DND-41 (cell line): ENCODE measurements around the gene ISX.

Experiments used
- ATAC-seq: fragments of 200-7000 bp; cut with Tn5 transposase; 3 replicates; pipeline ENCODE4 v1.9.1; 2021; ENCODE audit warnings: low read depth; ENCODE audit not compliant: insufficient read depth
- DNase-seq: peaks from one replicate; pipeline ENCODE4 v3.0.0-alpha.2; 2020
- H2AFZ ChIP-seq: 2 replicates; pipeline ENCODE4 v1.6.0; 2012; ENCODE audit warnings: low read depth, low read length
- H3K27ac ChIP-seq: 2 replicates; pipeline ENCODE4 v1.5.1; 2012; ENCODE audit warnings: low read length, inconsistent platforms
- H3K27me3 ChIP-seq: fragments of 200-600 bp; sonication (generic); 2 replicates; pipeline ENCODE4 v1.6.0; 2012; ENCODE audit warnings: low read length, mild to moderate bottlenecking, inconsistent platforms; ENCODE audit not compliant: insufficient read depth, poor library complexity
- H3K36me3 ChIP-seq: 2 replicates; pipeline ENCODE4 v1.5.1; 2012; ENCODE audit warnings: low read length, inconsistent platforms; ENCODE audit not compliant: insufficient read depth
- H3K4me1 ChIP-seq: 2 replicates; pipeline ENCODE4 v1.5.1; 2012; ENCODE audit warnings: mild to moderate bottlenecking, low read length; ENCODE audit not compliant: insufficient read depth
- H3K4me2 ChIP-seq: 2 replicates; pipeline ENCODE4 v1.6.0; 2012; ENCODE audit warnings: mild to moderate bottlenecking, moderate library complexity, low read length, inconsistent platforms; ENCODE audit not compliant: insufficient read depth
- H3K4me3 ChIP-seq, 2 experiments: fragments of 200-600 bp in 1 of 2; shearing (Covaris generic) in 1 of 2; 2 replicates each; pipeline ENCODE4 v1.5.1; 2012 to 2016; ENCODE audit warnings: inconsistent platforms in 2 of 2, low read length in 2 of 2, mild to moderate bottlenecking in 2 of 2, low read depth in 1 of 2, moderate library complexity in 1 of 2
- H3K79me2 ChIP-seq: 2 replicates; pipeline ENCODE4 v1.6.0; 2012; ENCODE audit warnings: low read length, inconsistent platforms; ENCODE audit not compliant: insufficient read depth
- H3K9ac ChIP-seq: 2 replicates; pipeline ENCODE4 v1.6.0; 2012; ENCODE audit warnings: low read depth, mild to moderate bottlenecking, inconsistent platforms, low read length, moderate library complexity
- H3K9me3 ChIP-seq: 2 replicates; pipeline ENCODE4 v1.5.1; 2012; ENCODE audit warnings: low read length, moderate library complexity, mild to moderate bottlenecking, inconsistent platforms; ENCODE audit not compliant: insufficient read depth, severe bottlenecking
- H4K20me1 ChIP-seq: 2 replicates; pipeline ENCODE4 v1.6.0; 2012; ENCODE audit warnings: low read length; ENCODE audit not compliant: insufficient read depth
- EZH2 ChIP-seq: IDR thresholded peaks from 3 replicates; pipeline ENCODE4 v1.6.1; 2012; ENCODE audit warnings: borderline replicate concordance, low read depth, mild to moderate bottlenecking, moderate library complexity, low read length, inconsistent platforms; ENCODE audit not compliant: severe bottlenecking
- TF ChIP-seq, protein P1 (sequence below): IDR thresholded peaks from 2 replicates; pipeline ENCODE4 v1.5.1; 2012; ENCODE audit warnings: borderline replicate concordance, low read length, moderate library complexity, mild to moderate bottlenecking; ENCODE audit not compliant: poor library complexity, severe bottlenecking; ENCODE audit errors: extremely low read depth

Gene ISX

DNA sequence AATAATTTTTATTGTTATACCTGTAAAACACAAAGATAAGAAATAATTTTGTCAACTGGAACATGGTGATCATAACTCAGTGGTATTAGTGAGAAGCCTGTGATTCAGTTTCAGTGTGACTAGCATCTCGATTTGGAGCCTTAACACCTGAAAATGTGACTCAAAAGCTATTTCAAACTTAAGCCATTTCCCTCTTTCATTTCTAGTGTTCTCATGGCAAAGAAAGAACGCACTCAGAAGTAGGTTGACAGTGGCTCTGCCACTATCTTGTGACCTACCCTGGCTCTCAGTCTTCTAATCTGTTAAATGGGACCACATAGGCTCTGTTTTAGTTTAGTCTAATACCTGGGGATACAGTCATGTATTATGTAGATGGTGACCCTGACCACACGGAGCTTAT is 62.7 kb downstream of the ISX start:
- ATAC-seq = no peak
- TF ChIP-seq, protein P1, sequence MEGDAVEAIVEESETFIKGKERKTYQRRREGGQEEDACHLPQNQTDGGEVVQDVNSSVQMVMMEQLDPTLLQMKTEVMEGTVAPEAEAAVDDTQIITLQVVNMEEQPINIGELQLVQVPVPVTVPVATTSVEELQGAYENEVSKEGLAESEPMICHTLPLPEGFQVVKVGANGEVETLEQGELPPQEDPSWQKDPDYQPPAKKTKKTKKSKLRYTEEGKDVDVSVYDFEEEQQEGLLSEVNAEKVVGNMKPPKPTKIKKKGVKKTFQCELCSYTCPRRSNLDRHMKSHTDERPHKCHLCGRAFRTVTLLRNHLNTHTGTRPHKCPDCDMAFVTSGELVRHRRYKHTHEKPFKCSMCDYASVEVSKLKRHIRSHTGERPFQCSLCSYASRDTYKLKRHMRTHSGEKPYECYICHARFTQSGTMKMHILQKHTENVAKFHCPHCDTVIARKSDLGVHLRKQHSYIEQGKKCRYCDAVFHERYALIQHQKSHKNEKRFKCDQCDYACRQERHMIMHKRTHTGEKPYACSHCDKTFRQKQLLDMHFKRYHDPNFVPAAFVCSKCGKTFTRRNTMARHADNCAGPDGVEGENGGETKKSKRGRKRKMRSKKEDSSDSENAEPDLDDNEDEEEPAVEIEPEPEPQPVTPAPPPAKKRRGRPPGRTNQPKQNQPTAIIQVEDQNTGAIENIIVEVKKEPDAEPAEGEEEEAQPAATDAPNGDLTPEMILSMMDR = no peak
- TF ChIP-seq EZH2 = no peak
- Histone ChIP-seq H2AFZ (no peak overlapping the region), H4K20me1 (0 out of 2 replicates have a peak, but pooled peaks cover 3% of the 10 kb centered on the region), H3K4me3 (no peak overlapping the region), H3K79me2 (no peaks in the 10 kb centered on the region), H3K4me1 (no peaks in the 10 kb centered on the region), H3K27ac (no peak overlapping the region), H3K9ac (no peak overlapping the region), H3K9me3 (no peaks in the 10 kb centered on the region), H3K27me3 (peaks cover 6% of the 10 kb centered on the region), H3K4me2 (no peak overlapping the region), H3K36me3 (no peaks in the 10 kb centered on the region)
- no peak for DNase-seq

GRCh38 chr22:35131525-35132000 is 65.6 kb downstream of the ISX start:
- DNase-seq (no peak), ATAC-seq (no peak)
- TF ChIP-seq EZH2 = no peak
- Histone ChIP-seq H3K4me3 (no peak overlapping the region), H3K4me2 (no peak overlapping the region), H4K20me1 (0 out of 2 replicates have a peak, but pooled peaks cover 3% of the 10 kb centered on the region), H3K9ac (no peak overlapping the region), H2AFZ (no peak overlapping the region), H3K79me2 (no peaks in the 10 kb centered on the region), H3K4me1 (no peaks in the 10 kb centered on the region), H3K27me3 (peaks cover 6% of the 10 kb centered on the region), H3K27ac (no peak overlapping the region), H3K36me3 (no peaks in the 10 kb centered on the region), H3K9me3 (no peaks in the 10 kb centered on the region)

DNA sequence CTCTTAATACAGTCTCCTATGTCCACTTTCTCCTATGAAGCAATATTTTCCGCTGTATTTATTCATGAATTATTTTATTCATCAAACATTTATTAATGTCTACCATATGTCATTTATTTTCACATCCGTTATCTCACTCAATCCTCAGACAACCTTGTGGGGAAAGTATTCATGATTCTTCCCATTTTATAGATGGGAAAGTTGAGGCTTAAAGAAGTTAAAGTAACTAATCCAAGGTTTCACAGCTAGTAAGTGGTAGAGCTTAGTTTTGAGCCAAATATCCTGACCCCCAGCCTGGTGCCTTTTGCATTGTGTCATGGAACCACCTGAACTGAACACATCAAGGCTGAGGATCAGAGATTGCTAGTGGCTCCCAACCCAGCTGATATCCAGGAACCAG is 66.6 kb downstream of the ISX start:
- H3K79me2 ChIP-seq = no peaks in the 10 kb centered on the region
- H3K9me3 ChIP-seq = no peaks in the 10 kb centered on the region
- H3K27me3 ChIP-seq = peaks cover 9% of the 10 kb centered on the region
- ATAC-seq (no peak), DNase-seq (no peak)
- no peak overlapping the region for H3K4me3 ChIP-seq
- no peak overlapping the region for H3K4me2 ChIP-seq
- H3K36me3 ChIP-seq = no peaks in the 10 kb centered on the region
- H3K4me1 ChIP-seq = no peaks in the 10 kb centered on the region
- no peak overlapping the region for H3K27ac ChIP-seq
- TF ChIP-seq, protein P1 = no peak
- no peak for TF ChIP-seq EZH2
- H4K20me1 ChIP-seq = 0 out of 2 replicates have a peak, but pooled peaks cover 3% of the 10 kb centered on the region
- no peak overlapping the region for H2AFZ ChIP-seq
- no peak overlapping the region for H3K9ac ChIP-seq

DNA sequence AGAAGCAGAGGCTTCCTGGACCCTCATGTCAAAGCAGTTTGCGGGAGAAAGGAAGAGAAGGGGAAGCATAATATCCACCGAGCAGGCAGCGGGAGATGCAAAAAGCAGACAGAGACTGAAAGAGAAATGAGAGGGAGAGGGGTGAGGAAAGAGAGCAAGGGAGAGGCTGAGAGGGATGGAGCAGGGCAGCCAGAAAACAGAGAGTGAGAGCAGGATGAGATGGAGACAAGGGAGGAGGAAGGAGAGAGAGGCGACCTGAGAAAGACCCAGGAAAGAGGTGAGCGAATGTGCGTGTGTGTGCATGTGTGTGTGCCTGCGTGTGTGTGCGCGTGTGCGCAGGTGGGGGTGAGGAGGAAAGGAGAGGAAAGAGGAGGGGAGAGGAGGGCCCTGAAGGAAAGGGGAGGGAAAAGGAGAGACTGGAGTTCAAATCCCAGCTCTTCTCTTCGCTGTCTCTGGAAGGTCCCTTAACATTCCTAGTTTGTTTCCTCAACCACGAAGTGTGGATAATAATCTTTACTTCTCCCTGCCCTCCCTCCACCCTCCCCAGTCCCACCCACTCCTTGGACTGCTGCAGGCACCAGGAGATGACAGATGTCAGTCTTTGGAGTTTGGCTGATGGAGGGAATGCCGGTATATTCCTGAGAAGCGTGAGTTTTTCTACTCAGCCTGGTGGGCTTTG is 67.9 kb downstream of the ISX start:
- Histone ChIP-seq H3K27me3 (peaks cover 9% of the 10 kb centered on the region), H3K4me3 (no peak overlapping the region), H3K27ac (no peak overlapping the region), H3K79me2 (no peaks in the 10 kb centered on the region), H3K9me3 (no peaks in the 10 kb centered on the region), H3K4me2 (no peak overlapping the region), H3K9ac (no peak overlapping the region), H2AFZ (no peak overlapping the region), H3K4me1 (no peaks in the 10 kb centered on the region), H3K36me3 (no peaks in the 10 kb centered on the region), H4K20me1 (0 out of 2 replicates have a peak, but pooled peaks cover 3% of the 10 kb centered on the region)
- no peak for TF ChIP-seq EZH2
- TF ChIP-seq, protein P1 = no peak
- DNase-seq (no peak), ATAC-seq (no peak)
